Measurements from ENCODE around the gene RRP12.

RRP12 gene

GRCh38 chr10:97412891-97413304 is 11.8 kb upstream of the RRP12 start:
- H2AFZ ChIP-seq (ENCODE audit: low read depth): peak overlapping the region; percentile 96

GRCh38 chr10:97411406-97411805 is 10.3 kb upstream of the RRP12 start:
- Histone ChIP-seq H3K4me1 (ENCODE audit: low read depth, poor library complexity, severe bottlenecking) (peaks cover 54% of the 10 kb centered on the region), H2AFZ (ENCODE audit: low read depth) (no peak overlapping the region), H3K4me3 (IDR thresholded peaks at IDR 0.05; ENCODE audit: insufficient read depth, low read depth, low read length) (no peak overlapping the region), H3K4me2 (no peak overlapping the region; the same call in 1 of the 2 replicates), H3K79me2 (ENCODE audit: insufficient read depth, low read depth) (no peaks in the 10 kb centered on the region), H3K36me3 (ENCODE audit: insufficient read depth) (no peaks in the 10 kb centered on the region), H3K27ac (peak overlapping the region; percentile 93; the same call in 1 of the 2 replicates), H3K27me3 (ENCODE audit: insufficient read depth, low read depth) (no peaks in the 10 kb centered on the region), H4K20me1 (ENCODE audit: insufficient read depth) (no peaks in the 10 kb centered on the region), H3K9ac (no peak overlapping the region)
- no peak for TF ChIP-seq CTCF (conservative IDR thresholded peaks at IDR 0.05; ENCODE audit: low read depth, low read length)

More at GRCh38 chr10:97412891-97413304, 11.8 kb upstream of the RRP12 start:
- Histone ChIP-seq H3K4me1 (ENCODE audit: low read depth, poor library complexity, severe bottlenecking) (peaks cover 43% of the 10 kb centered on the region), H3K27ac (peak overlapping the region; percentile 93), H3K9ac (peak overlapping the region; percentile 55), H3K4me3 (IDR thresholded peaks at IDR 0.05; ENCODE audit: insufficient read depth, low read depth, low read length) (no peak overlapping the region), H3K4me2 (peak overlapping the region; percentile 88), H4K20me1 (ENCODE audit: insufficient read depth) (no peaks in the 10 kb centered on the region), H3K79me2 (ENCODE audit: insufficient read depth, low read depth) (no peaks in the 10 kb centered on the region), H3K27me3 (ENCODE audit: insufficient read depth, low read depth) (no peaks in the 10 kb centered on the region), H3K36me3 (ENCODE audit: insufficient read depth) (no peaks in the 10 kb centered on the region)
- no peak for TF ChIP-seq CTCF (conservative IDR thresholded peaks at IDR 0.05; ENCODE audit: low read depth, low read length)

GRCh38 chr10:97408496-97408992 is 7.4 kb upstream of the RRP12 start:
- no peak overlapping the region for H3K4me2 ChIP-seq
- H3K4me1 ChIP-seq (ENCODE audit: low read depth, poor library complexity, severe bottlenecking): peaks cover 41% of the 10 kb centered on the region
- no peaks in the 10 kb centered on the region for H3K27me3 ChIP-seq (ENCODE audit: insufficient read depth, low read depth)
- H3K36me3 ChIP-seq (ENCODE audit: insufficient read depth): no peaks in the 10 kb centered on the region
- H3K79me2 ChIP-seq (ENCODE audit: insufficient read depth, low read depth): no peaks in the 10 kb centered on the region
- H3K4me3 ChIP-seq (IDR thresholded peaks at IDR 0.05; ENCODE audit: insufficient read depth, low read depth, low read length): no peak overlapping the region
- no peaks in the 10 kb centered on the region for H4K20me1 ChIP-seq (ENCODE audit: insufficient read depth)
- H3K9ac ChIP-seq: no peak overlapping the region
- no peak overlapping the region for H2AFZ ChIP-seq (ENCODE audit: low read depth)
- no peak overlapping the region for H3K27ac ChIP-seq
- TF ChIP-seq CTCF (conservative IDR thresholded peaks at IDR 0.05; ENCODE audit: low read depth, low read length): no peak

GRCh38 chr10:97407952-97408248 is 6.8 kb upstream of the RRP12 start:
- H3K9ac ChIP-seq: no peak overlapping the region
- no peaks in the 10 kb centered on the region for H3K36me3 ChIP-seq (ENCODE audit: insufficient read depth)
- no peaks in the 10 kb centered on the region for H3K79me2 ChIP-seq (ENCODE audit: insufficient read depth, low read depth)
- peak overlapping the region; percentile 23; the same call in 1 of the 2 replicates for H3K4me2 ChIP-seq
- H3K27ac ChIP-seq: peak overlapping the region; percentile 23; the same call in 1 of the 2 replicates
- H3K4me3 ChIP-seq (IDR thresholded peaks at IDR 0.05; ENCODE audit: insufficient read depth, low read depth, low read length): no peak overlapping the region
- peaks cover 34% of the 10 kb centered on the region for H3K4me1 ChIP-seq (ENCODE audit: low read depth, poor library complexity, severe bottlenecking)
- H3K27me3 ChIP-seq (ENCODE audit: insufficient read depth, low read depth): no peaks in the 10 kb centered on the region
- peak overlapping the region; percentile 88 for H2AFZ ChIP-seq (ENCODE audit: low read depth)
- H4K20me1 ChIP-seq (ENCODE audit: insufficient read depth): no peaks in the 10 kb centered on the region
- no peak for TF ChIP-seq CTCF (conservative IDR thresholded peaks at IDR 0.05; ENCODE audit: low read depth, low read length)
